Left ventricle myocardium inferior (tissue), 1 donor: ENCODE measurements around the gene ASCC3. TPM values are rescaled to one million over a fixed set of nuclear protein-coding genes. Genes with fewer than 3 reads are reported as not detected.

ENCODE experiments used
- DNase-seq: peaks from one replicate; pipeline ENCODE4 v3.0.0-alpha.2; 2020
- H3K27ac ChIP-seq: fragments of 200-600 bp; replicated peaks from 2 replicates; pipeline ENCODE4 v1.8.0; 2021
- H3K27me3 ChIP-seq: fragments of 200-600 bp; 2 replicates; pipeline ENCODE4 v1.8.0; 2021; ENCODE audit warnings: low read depth
- H3K36me3 ChIP-seq: fragments of 200-600 bp; 2 replicates; pipeline ENCODE4 v1.8.0; 2021
- H3K4me1 ChIP-seq: fragments of 200-600 bp; 2 replicates; pipeline ENCODE4 v1.8.0; 2021
- H3K4me3 ChIP-seq: fragments of 200-600 bp; 2 replicates; pipeline ENCODE4 v1.8.0; 2021; ENCODE audit warnings: mild to moderate bottlenecking, moderate library complexity
- H3K9me3 ChIP-seq: fragments of 200-600 bp; replicated peaks from 2 replicates; pipeline ENCODE4 v1.8.0; 2021
- intact Hi-C: fragments of 100-400 bp; cut with micrococcal nuclease; formaldehyde crosslinking; loops from one replicate; pipeline ENCODE4 v1.11.0; 2022
- total RNA-seq: library from RNA; stranded (reverse); fragmentation: NEBNext Ultra II Directional; extraction: Animal tissue kit (Norgen Biotek cat#: 25700); gene quantifications from one replicate; pipeline ENCODE4 v1.2.1, GENCODE V29; 2021
- TF ChIP-seq, protein P1 (sequence below): fragments of 200-600 bp; IDR thresholded peaks from 2 replicates; pipeline ENCODE4 v1.8.0; 2021; ENCODE audit warnings: antibody characterized with exemption, mild to moderate bottlenecking, borderline replicate concordance
- donor health status: DM: no; HTN: yes; CAD: no; lungs with severe emphysema.

Gene ASCC3
- total RNA-seq, 1 donor from 2014 or later: 16.7 TPM

DNA sequence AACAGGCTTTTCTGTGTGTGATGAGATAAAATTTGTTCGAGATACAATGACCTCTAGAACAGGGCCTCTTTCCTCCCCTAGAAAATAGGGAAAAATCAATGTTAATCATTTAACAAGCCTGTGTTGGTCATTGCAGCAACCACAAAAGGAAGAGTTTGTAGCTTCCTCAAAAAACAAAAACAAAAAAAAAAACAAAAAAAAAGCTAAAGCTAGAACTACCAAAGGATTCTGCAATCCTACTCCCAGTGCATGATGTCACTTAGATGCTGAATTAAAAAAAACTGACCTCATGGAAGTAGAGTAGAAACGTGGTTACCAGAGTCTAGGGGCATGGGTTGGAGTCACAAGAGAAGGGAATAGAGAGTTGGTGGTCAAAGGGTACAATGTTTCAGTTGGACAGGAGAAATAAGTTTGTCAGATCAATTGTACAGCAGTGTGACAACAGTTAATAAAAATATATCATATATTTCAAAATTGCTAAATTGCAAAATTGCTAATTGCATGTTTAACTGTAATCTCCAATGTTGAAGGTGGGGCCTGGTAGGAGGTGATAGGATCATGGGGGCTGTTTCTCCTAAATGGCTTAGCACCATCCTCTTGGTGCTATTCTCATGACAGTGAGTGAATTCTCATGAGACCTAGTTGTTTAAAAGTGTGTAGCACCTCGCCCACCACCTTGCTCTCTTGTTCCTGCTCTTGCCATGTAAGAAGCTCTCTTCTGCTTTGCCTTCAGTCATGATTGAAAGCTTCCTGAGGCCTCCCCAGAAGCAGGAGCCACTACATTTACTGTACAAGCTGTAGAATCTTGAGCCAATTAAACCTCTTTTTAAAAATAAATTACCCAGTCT is 253.0 kb downstream of the ASCC3 start:
- H3K4me3 ChIP-seq: no peak overlapping the region
- no peaks in the 10 kb centered on the region for H3K27me3 ChIP-seq
- no peak overlapping the region for H3K27ac ChIP-seq
- DNase-seq: no peak
- TF ChIP-seq, protein P1, sequence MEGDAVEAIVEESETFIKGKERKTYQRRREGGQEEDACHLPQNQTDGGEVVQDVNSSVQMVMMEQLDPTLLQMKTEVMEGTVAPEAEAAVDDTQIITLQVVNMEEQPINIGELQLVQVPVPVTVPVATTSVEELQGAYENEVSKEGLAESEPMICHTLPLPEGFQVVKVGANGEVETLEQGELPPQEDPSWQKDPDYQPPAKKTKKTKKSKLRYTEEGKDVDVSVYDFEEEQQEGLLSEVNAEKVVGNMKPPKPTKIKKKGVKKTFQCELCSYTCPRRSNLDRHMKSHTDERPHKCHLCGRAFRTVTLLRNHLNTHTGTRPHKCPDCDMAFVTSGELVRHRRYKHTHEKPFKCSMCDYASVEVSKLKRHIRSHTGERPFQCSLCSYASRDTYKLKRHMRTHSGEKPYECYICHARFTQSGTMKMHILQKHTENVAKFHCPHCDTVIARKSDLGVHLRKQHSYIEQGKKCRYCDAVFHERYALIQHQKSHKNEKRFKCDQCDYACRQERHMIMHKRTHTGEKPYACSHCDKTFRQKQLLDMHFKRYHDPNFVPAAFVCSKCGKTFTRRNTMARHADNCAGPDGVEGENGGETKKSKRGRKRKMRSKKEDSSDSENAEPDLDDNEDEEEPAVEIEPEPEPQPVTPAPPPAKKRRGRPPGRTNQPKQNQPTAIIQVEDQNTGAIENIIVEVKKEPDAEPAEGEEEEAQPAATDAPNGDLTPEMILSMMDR: no peak
- peaks cover 41% of the 10 kb centered on the region for H3K36me3 ChIP-seq
- intact Hi-C loops: no loop called here
- H3K9me3 ChIP-seq: no peaks in the 10 kb centered on the region
- H3K4me1 ChIP-seq: no peaks in the 10 kb centered on the region

DNA sequence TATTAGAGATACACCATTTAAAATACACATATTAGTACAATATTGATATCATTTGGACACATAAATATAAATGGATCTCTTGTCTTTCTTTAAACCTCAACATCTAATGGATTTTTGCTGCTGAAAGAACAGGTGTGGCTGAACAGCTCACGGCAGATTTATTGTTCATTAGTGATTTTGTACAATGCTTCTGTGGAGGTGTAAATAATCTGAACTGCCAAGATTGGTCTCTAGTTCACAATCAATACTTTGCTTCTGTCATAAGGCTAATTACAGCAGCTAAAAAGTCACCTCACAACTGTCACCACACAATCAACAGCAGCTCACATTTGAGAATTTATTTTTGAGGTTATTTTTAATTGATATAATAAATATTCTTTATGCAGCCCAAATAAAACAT is 254.4 kb downstream of the ASCC3 start:
- Histone ChIP-seq H3K4me1 (no peaks in the 10 kb centered on the region), H3K27me3 (no peaks in the 10 kb centered on the region), H3K27ac (no peak overlapping the region), H3K9me3 (peaks cover 6% of the 10 kb centered on the region), H3K36me3 (peaks cover 53% of the 10 kb centered on the region), H3K4me3 (no peak overlapping the region)
- DNase-seq: no peak
- TF ChIP-seq, protein P1: no peak
- intact Hi-C loops: no loop called here

DNA sequence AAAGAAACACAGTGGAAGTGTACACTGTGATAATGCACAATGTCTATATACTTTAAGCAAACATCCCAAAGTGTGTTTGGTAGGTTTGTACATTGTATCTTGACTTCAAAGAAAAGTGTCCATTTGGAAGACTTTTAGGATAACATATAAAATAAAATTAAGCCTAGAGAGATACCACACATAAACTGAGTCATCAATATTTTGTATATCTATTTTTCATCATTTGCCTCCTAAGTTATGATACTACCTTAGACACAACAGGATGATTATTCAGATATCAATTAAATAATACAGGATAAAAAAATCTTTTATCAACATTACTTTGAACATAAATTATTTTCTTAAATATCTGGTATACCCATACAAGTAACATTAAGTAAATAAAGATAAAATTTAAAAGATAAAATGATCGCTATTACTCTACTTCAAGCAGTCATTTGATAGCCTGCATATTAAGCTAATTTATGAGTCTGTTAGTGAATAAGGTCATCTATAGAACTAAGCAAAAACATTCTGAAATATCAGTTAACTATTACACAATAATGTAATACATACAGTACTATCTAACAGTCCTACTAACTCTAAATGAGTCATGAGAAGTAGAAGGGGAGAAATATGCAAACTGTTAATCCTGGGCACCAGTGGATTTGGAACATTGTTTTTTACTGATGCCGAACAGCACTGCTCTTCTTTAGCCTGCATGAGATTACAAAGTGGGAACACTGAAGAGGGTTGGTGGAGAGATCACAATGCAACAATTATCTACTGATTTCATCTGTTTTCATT is 258.0 kb downstream of the ASCC3 start:
- Histone ChIP-seq H3K4me3 (no peak overlapping the region), H3K27me3 (no peaks in the 10 kb centered on the region), H3K4me1 (no peaks in the 10 kb centered on the region), H3K36me3 (peaks cover 79% of the 10 kb centered on the region), H3K9me3 (peaks cover 15% of the 10 kb centered on the region), H3K27ac (no peak overlapping the region)
- DNase-seq: no peak
- TF ChIP-seq, protein P1: no peak
- intact Hi-C loops: no loop called here

DNA sequence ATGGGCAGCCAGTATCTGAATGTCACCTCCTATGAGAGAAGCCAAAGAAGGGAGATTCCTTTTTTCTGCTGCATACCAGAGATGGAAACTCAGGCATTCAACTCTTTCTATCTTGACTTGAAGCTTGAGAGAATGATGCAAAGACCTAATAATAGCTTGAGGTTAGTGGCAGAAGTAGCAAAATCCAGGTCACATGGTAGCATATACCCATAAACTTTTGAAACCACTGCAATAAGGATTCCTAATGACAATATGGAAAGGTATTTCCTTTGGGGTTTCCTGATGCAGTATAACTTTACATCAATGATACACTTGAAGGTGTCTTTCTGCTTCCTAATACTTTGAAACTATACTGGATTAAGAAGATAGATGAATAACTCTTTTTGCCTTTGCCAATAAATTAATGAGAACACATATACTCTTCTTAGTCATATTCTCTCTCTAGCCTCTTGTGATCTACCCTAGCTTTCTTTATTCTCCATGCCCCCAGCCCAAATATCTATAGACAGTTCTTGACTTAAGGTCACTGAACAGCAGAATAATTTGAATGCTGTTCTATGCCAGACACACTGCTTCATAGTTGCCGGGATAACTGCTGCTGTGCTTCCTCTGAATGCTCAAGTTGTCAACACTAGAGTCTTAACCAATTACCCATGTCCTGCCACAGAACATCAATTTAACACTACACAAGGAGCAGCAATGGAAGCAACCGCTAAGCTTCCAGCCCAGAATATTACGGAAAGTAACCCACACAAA is 260.9 kb downstream of the ASCC3 start:
- H3K4me3 ChIP-seq: no peak overlapping the region
- H3K27me3 ChIP-seq: no peaks in the 10 kb centered on the region
- no peaks in the 10 kb centered on the region for H3K4me1 ChIP-seq
- peaks cover 15% of the 10 kb centered on the region for H3K9me3 ChIP-seq
- H3K27ac ChIP-seq: no peak overlapping the region
- intact Hi-C loops: no loop called here
- peaks cover 55% of the 10 kb centered on the region for H3K36me3 ChIP-seq
- DNase-seq: no peak
- TF ChIP-seq, protein P1: no peak

DNA sequence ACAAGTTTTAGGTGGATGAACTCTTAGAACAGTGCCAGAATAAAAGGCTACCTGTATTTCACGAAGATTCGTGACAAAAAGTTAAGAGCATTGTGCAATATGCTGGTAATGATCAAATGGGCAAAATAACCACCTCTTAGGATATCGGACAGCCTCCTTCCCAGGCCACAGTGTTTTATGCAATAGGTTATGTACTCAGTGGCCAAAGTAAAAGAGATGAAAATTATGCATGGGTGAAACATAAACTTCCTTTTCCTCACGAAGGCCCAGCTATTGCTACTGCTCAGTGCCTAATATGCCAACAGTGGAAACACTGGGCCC is 262.8 kb downstream of the ASCC3 start:
- TF ChIP-seq, protein P1: no peak
- no peaks in the 10 kb centered on the region for H3K27me3 ChIP-seq
- peaks cover 39% of the 10 kb centered on the region for H3K36me3 ChIP-seq
- intact Hi-C loops: no loop called here
- H3K27ac ChIP-seq: no peak overlapping the region
- H3K4me3 ChIP-seq: no peak overlapping the region
- DNase-seq: no peak
- no peaks in the 10 kb centered on the region for H3K4me1 ChIP-seq
- peaks cover 15% of the 10 kb centered on the region for H3K9me3 ChIP-seq
